H1 (cell line): Measurements from ENCODE around the gene TFRC. TPM values are rescaled to one million over a fixed set of nuclear protein-coding genes. Genes with fewer than 3 reads are reported as not detected.

Experiments
- CTCF ChIA-PET: fragments of 300-600 bp; sonication (Branson Sonifier 250); formaldehyde crosslinking; loops from one replicate; lab custom pipeline; 2021; ENCODE audit not compliant: partially characterized antibody; lab: Charles Lee
- POLR2A ChIA-PET: fragments of 300-600 bp; sonication (Branson Sonifier 250); formaldehyde crosslinking; loops from one replicate; lab custom pipeline; 2021; ENCODE audit warnings: inconsistent platforms; ENCODE audit not compliant: partially characterized antibody; lab: Charles Lee
- DNase-seq, 2 experiments: peaks; one replicate each; pipeline versions ENCODE4 v3.0.0 to v3.0.0-alpha.2; 2010 to 2022; ENCODE audit warnings: low spot score in 2 of 2, low read depth in 1 of 2, mixed read lengths in 1 of 2
- FAIRE-seq: peaks from 2 replicates; lab custom pipeline; 2011; peaks lifted over from hg19 to GRCh38; lab: Jason Lieb, UNC
- H2AFZ ChIP-seq: 2 replicates; pipeline ENCODE4 v1.8.1; 2012; ENCODE audit warnings: low read length, inconsistent platforms
- H2AK5ac ChIP-seq: 2 replicates; pipeline ENCODE4 v1.6.1; 2013; ENCODE audit warnings: low read depth, low read length
- H2BK120ac ChIP-seq: replicated peaks from 2 replicates; pipeline ENCODE3; 2013; ENCODE audit warnings: low read depth, low read length, inconsistent platforms
- H2BK12ac ChIP-seq: 2 replicates; pipeline ENCODE4 v1.6.1; 2013; ENCODE audit warnings: low read depth, low read length
- H2BK15ac ChIP-seq: 2 replicates; pipeline ENCODE4 v1.6.1; 2013; ENCODE audit warnings: low read length
- H2BK20ac ChIP-seq: 2 replicates; pipeline ENCODE4 v1.6.1; 2013; ENCODE audit warnings: low read length
- H2BK5ac ChIP-seq: 2 replicates; pipeline ENCODE4 v1.6.1; 2013; ENCODE audit warnings: low read depth, low read length
- H3K14ac ChIP-seq: 2 replicates; pipeline ENCODE4 v1.6.1; 2013; ENCODE audit warnings: inconsistent platforms; ENCODE audit not compliant: insufficient read length
- H3K18ac ChIP-seq: 2 replicates; pipeline ENCODE4 v1.6.1; 2013; ENCODE audit warnings: low read length; ENCODE audit errors: extremely low read depth
- H3K23ac ChIP-seq: 2 replicates; pipeline ENCODE4 v1.6.1; 2013; ENCODE audit warnings: inconsistent platforms; ENCODE audit not compliant: insufficient read length
- H3K23me2 ChIP-seq: 2 replicates; pipeline ENCODE4 v1.6.1; 2013; ENCODE audit warnings: low read depth, low read length
- H3K27ac ChIP-seq: 2 replicates; pipeline ENCODE4 v1.6.1; 2011; ENCODE audit warnings: low read depth, low read length, inconsistent platforms
- H3K27me3 ChIP-seq, 4 experiments: replicated peaks in 1 of 4; 1 replicate in 1 of 4; 2 replicates in 3 of 4; pipeline versions ENCODE4 v1.6.1 to v1.8.1; 2011 to 2013; ENCODE audit warnings: low read length in 3 of 4, mild to moderate bottlenecking in 3 of 4, inconsistent platforms in 2 of 4, mixed read lengths in 2 of 4, moderate library complexity in 1 of 4; ENCODE audit not compliant: control insufficient read depth in 3 of 4, insufficient read depth in 3 of 4; ENCODE audit errors: extremely low read depth in 1 of 4
- H3K36me3 ChIP-seq, 4 experiments: 2 replicates each; pipeline versions ENCODE4 v1.6.1 to v1.8.1; 2011 to 2013; ENCODE audit warnings: mild to moderate bottlenecking in 4 of 4, low read length in 3 of 4, moderate library complexity in 2 of 4, control low read depth in 1 of 4, inconsistent platforms in 1 of 4; ENCODE audit not compliant: insufficient read depth in 4 of 4, control insufficient read depth in 2 of 4
- H3K4ac ChIP-seq: replicated peaks from 2 replicates; pipeline ENCODE3; 2013; ENCODE audit warnings: low read length, low read depth, mixed read lengths, inconsistent platforms; ENCODE audit not compliant: insufficient read length
- H3K4me1 ChIP-seq, 4 experiments: replicated peaks in 1 of 4; 1 replicate in 1 of 4; 2 replicates in 3 of 4; pipeline versions ENCODE4 v1.6.1 to v1.8.1; 2011 to 2013; ENCODE audit warnings: low read length in 3 of 4, inconsistent platforms in 2 of 4, mixed read lengths in 1 of 4; ENCODE audit not compliant: insufficient read depth in 4 of 4, control insufficient read depth in 3 of 4
- H3K4me2 ChIP-seq, 2 experiments: 2 replicates each; pipeline versions ENCODE4 v1.6.1 to v1.8.1; 2011 to 2013; ENCODE audit warnings: low read depth in 2 of 2, low read length in 2 of 2, control low read depth in 1 of 2, inconsistent platforms in 1 of 2, mild to moderate bottlenecking in 1 of 2; ENCODE audit not compliant: insufficient read depth in 1 of 2
- H3K4me3 ChIP-seq, 4 experiments: fragments of 200-600, 300-600 bp in 1 of 4; sonication (generic), shearing (Covaris generic), sonication (Bioruptor Twin) in 1 of 4; 2 replicates each; pipeline versions ENCODE4 v1.5.1 to v1.8.1; 2011 to 2016; ENCODE audit warnings: low read length in 4 of 4, low read depth in 3 of 4, control low read depth in 2 of 4, inconsistent platforms in 2 of 4, mild to moderate bottlenecking in 2 of 4, mixed read lengths in 1 of 4, moderate library complexity in 1 of 4; ENCODE audit not compliant: insufficient read depth in 2 of 4; ENCODE audit errors: extremely low read depth in 1 of 4
- H3K56ac ChIP-seq: replicated peaks from 2 replicates; pipeline ENCODE3; 2013; ENCODE audit warnings: low read depth, mild to moderate bottlenecking, mixed read lengths, low read length, inconsistent platforms; ENCODE audit not compliant: insufficient read length
- H3K79me1 ChIP-seq: 2 replicates; pipeline ENCODE4 v1.6.1; 2013; ENCODE audit warnings: low read depth, low read length, control low read depth
- H3K79me2 ChIP-seq, 2 experiments: 2 replicates each; pipeline versions ENCODE4 v1.6.1 to v1.8.1; 2012 to 2013; ENCODE audit warnings: low read length in 2 of 2, mild to moderate bottlenecking in 2 of 2, inconsistent platforms in 1 of 2; ENCODE audit not compliant: insufficient read depth in 2 of 2, control insufficient read depth in 1 of 2
- H3K9ac ChIP-seq, 4 experiments: replicated peaks in 1 of 4; 1 replicate in 1 of 4; 2 replicates in 3 of 4; pipeline versions ENCODE4 v1.6.1 to v1.8.1; 2011 to 2013; ENCODE audit warnings: low read depth in 3 of 4, low read length in 3 of 4, control low read depth in 2 of 4, mild to moderate bottlenecking in 2 of 4, moderate library complexity in 2 of 4, inconsistent platforms in 1 of 4; ENCODE audit errors: extremely low read depth in 1 of 4
- H3K9me3 ChIP-seq, 2 experiments: 2 replicates each; pipeline versions ENCODE4 v1.6.1 to v1.8.1; 2012 to 2013; ENCODE audit warnings: mild to moderate bottlenecking in 2 of 2, moderate library complexity in 2 of 2, control low read depth in 1 of 2, inconsistent platforms in 1 of 2, low read depth in 1 of 2, low read length in 1 of 2, mixed read lengths in 1 of 2; ENCODE audit not compliant: insufficient read depth in 2 of 2
- H4K20me1 ChIP-seq, 2 experiments: replicated peaks in 1 of 2; 2 replicates each; pipeline versions ENCODE3 to v1.8.1; 2011 to 2013; ENCODE audit warnings: inconsistent platforms in 2 of 2, low read length in 2 of 2, mild to moderate bottlenecking in 1 of 2; ENCODE audit not compliant: insufficient read depth in 2 of 2, control insufficient read depth in 1 of 2
- H4K5ac ChIP-seq: 2 replicates; pipeline ENCODE4 v1.6.1; 2013; ENCODE audit warnings: low read length, low read depth, mixed read lengths, inconsistent platforms; ENCODE audit not compliant: insufficient read length
- H4K8ac ChIP-seq: 2 replicates; pipeline ENCODE4 v1.8.0; 2013; ENCODE audit warnings: mild to moderate bottlenecking, moderate library complexity, low read length, inconsistent platforms; ENCODE audit not compliant: insufficient read depth; ENCODE audit errors: extremely low read depth
- H4K91ac ChIP-seq: replicated peaks from 2 replicates; pipeline ENCODE3; 2013; ENCODE audit warnings: low read length, mixed read lengths, inconsistent platforms; ENCODE audit not compliant: insufficient read length
- BCL11A ChIP-seq, 2 experiments: IDR thresholded peaks; one replicate each; pipeline ENCODE4 v1.6.1; 2011; ENCODE audit warnings: low read depth in 2 of 2, low read length in 2 of 2, mild to moderate bottlenecking in 2 of 2
- CHD1 ChIP-seq: IDR thresholded peaks from 2 replicates; pipeline ENCODE4 v1.6.1; 2012; ENCODE audit warnings: low read depth, low read length, improper control_type of control experiment
- CHD2 ChIP-seq: IDR thresholded peaks from 2 replicates; pipeline ENCODE4 v1.6.1; 2012; ENCODE audit warnings: low read length, improper control_type of control experiment
- CREB1 ChIP-seq: IDR thresholded peaks from 2 replicates; pipeline ENCODE4 v1.6.1; 2012; ENCODE audit warnings: inconsistent platforms
- CTBP2 ChIP-seq: IDR thresholded peaks from 2 replicates; pipeline ENCODE4 v1.7.0; 2011; ENCODE audit warnings: borderline replicate concordance, mild to moderate bottlenecking, moderate library complexity, mixed read lengths, low read length; ENCODE audit not compliant: insufficient read depth, insufficient read length
- E2F6 ChIP-seq: IDR thresholded peaks from 2 replicates; pipeline ENCODE4 v1.6.1; 2012; ENCODE audit warnings: inconsistent platforms
- JUN ChIP-seq: IDR thresholded peaks from 2 replicates; pipeline ENCODE4 v1.6.1; 2011; ENCODE audit warnings: low read depth, mild to moderate bottlenecking, improper control_type of control experiment, low read length
- KDM4A ChIP-seq: IDR thresholded peaks from one replicate; pipeline ENCODE4 v1.7.1; 2012; ENCODE audit warnings: low read depth, mild to moderate bottlenecking, moderate library complexity, low read length, inconsistent platforms; ENCODE audit not compliant: severe bottlenecking
- NANOG ChIP-seq: IDR thresholded peaks from 2 replicates; pipeline ENCODE4 v1.6.1; 2011; ENCODE audit warnings: low read length, low read depth, mild to moderate bottlenecking, inconsistent platforms; ENCODE audit not compliant: insufficient read depth, poor library complexity, severe bottlenecking
- PHF8 ChIP-seq: fragments of 200-600 bp; sonication (generic); conservative IDR thresholded peaks from 2 replicates; pipeline ENCODE4 v1.7.1; 2012; ENCODE audit warnings: low read depth, mild to moderate bottlenecking, inconsistent platforms, low read length, moderate library complexity
- POU5F1 ChIP-seq: IDR thresholded peaks from 2 replicates; pipeline ENCODE4 v1.6.1; 2011; ENCODE audit warnings: low read depth, mild to moderate bottlenecking, low read length, moderate library complexity
- RXRA ChIP-seq: IDR thresholded peaks from 2 replicates; pipeline ENCODE4 v1.6.1; 2011; ENCODE audit warnings: low read depth, mild to moderate bottlenecking, low read length, moderate library complexity; ENCODE audit not compliant: insufficient read depth
- SP1 ChIP-seq: IDR thresholded peaks from 2 replicates; pipeline ENCODE4 v1.6.1; 2011; ENCODE audit warnings: low read depth, low read length
- TAF1 ChIP-seq: IDR thresholded peaks from 2 replicates; pipeline ENCODE4 v1.6.1; 2011; ENCODE audit warnings: mild to moderate bottlenecking, low read depth, low read length
- TBP ChIP-seq: IDR thresholded peaks from 2 replicates; pipeline ENCODE4 v1.6.1; 2011; ENCODE audit warnings: low read depth, low read length, improper control_type of control experiment
- WGBS, 2 experiments: shearing (Covaris generic) in 1 of 2; methylation state at CpG; one replicate each; pipeline versions ENCODE4 v1.1.6 to v1.1.7; 2013 to 2015; ENCODE audit warnings: low lambda C conversion rate in 2 of 2, mixed read lengths in 2 of 2, inconsistent platforms in 1 of 2, low coverage in 1 of 2, missing lambda C conversion rate in 1 of 2; ENCODE audit not compliant: insufficient replicate concordance in 2 of 2, insufficient coverage in 1 of 2, insufficient read length in 1 of 2; ENCODE audit errors: extremely low coverage in 1 of 2, missing lambda C conversion rate in 1 of 2; 5-methylcytosine and 5-hydroxymethylcytosine counted together
- polyA plus RNA-seq, 7 experiments: library from polyadenylated mRNA; depleted of rRNA in 3 of 7; stranded (reverse) in 5 of 7; unstranded in 2 of 7; fragments of >200 nt in 5 of 7; fragments of 200-250 nt in 2 of 7; gene quantifications; 1 replicate in 5 of 7; 2 replicates in 1 of 7; 4 replicates in 1 of 7; pipeline versions ENCODE4 v1.2.1 to v1.2.3, GENCODE V29; 2011 to 2013; ENCODE audit warnings: missing spikeins in 2 of 7, mixed read lengths in 2 of 7
- total RNA-seq: library from RNA; stranded (reverse); fragmentation: NEBNext Ultra II Directional; extraction: Animal tissue kit (Norgen Biotek cat#: 25700); gene quantifications from 2 replicates; pipeline ENCODE4 v1.2.1, GENCODE V29; 2021

TFRC gene
- total and polyA plus RNA-seq, 2 of the 8 experiments (the other 6 are each of a cell fraction or from before 2014, with no cell fraction given) = 67.3 to 161 TPM

DNA sequence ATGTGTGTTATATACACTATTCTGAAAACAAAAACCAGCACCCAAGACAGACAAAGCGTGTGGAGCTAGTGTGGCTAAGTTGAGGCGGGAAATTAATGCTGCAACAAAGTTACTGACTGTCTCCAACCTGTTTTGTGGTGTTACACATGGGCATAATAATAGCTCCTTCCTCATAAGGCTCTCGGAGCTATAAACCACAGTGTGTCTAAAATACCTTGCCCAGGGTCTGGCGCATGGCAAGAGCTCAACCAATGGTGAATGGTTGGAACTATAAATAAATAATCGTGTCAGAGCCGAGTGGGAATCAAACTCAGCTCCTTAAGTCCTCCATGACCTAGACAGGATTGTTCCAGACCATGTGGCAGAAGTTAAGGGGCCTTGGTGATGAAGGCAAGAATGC lies 35.9 kb upstream of the TFRC start:
- CTCF ChIA-PET = interaction anchor here (1.2 to 1.3 kb wide), 2 partner anchors 9 to 42 kb away, joined by 3 to 5 read pairs; no protein-coding TSS in a partner anchor
- TF ChIP-seq CREB1 (no peak), TBP (no peak), PHF8 (no peak), JUN (no peak), KDM4A (no peak), POU5F1 (no peak), SP1 (no peak), CTBP2 (no peak), CHD1 (no peak), E2F6 (no peak), TAF1 (no peak), BCL11A (IDR thresholded peaks at IDR 0.05; ENCODE audit: low read depth in 2 of 2, low read length in 2 of 2) (no peak), NANOG (no peak), CHD2 (no peak), RXRA (no peak)

More for the DNA sequence above, 35.9 kb upstream of the TFRC start:
- Histone ChIP-seq H3K27ac (no peak overlapping the region), H3K56ac (no peak overlapping the region), H3K36me3 (no peaks in the 10 kb centered on the region), H3K4me3 (no peak overlapping the region), H2AK5ac (no peak overlapping the region), H2BK15ac (no peak overlapping the region), H3K18ac (no peak overlapping the region), H3K4me1 (no peaks in the 10 kb centered on the region), H3K14ac (no peak overlapping the region), H4K5ac (no peak overlapping the region), H3K23me2 (no peaks in the 10 kb centered on the region), H3K9ac (no peak overlapping the region), H3K4me2 (no peak overlapping the region), H2BK12ac (peak overlapping the region; percentile 68; the same call in 1 of the 2 replicates), H2BK120ac (no peak overlapping the region), H3K9me3 (no peaks in the 10 kb centered on the region), H2AFZ (no peak overlapping the region), H4K20me1 (no peaks in the 10 kb centered on the region), H2BK20ac (no peak overlapping the region), H3K23ac (no peak overlapping the region), H3K79me1 (no peaks in the 10 kb centered on the region), H4K91ac (no peak overlapping the region), H3K79me2 (no peaks in the 10 kb centered on the region), H3K4ac (no peak overlapping the region), H4K8ac (no peak overlapping the region), H3K27me3 (no peaks in the 10 kb centered on the region), H2BK5ac (no peak overlapping the region)
- POLR2A ChIA-PET = interaction anchor here (1.1 kb wide), 1 partner anchor 15 kb away, joined by 3 read pairs; no protein-coding TSS in a partner anchor
- no peak for FAIRE-seq
- 87% methylated on average over 6 of the region's 6 CpGs; no CpG with 5 or more reads in 1 of the 2 experiments for WGBS, 2 experiments
- DNase-seq = no peak
